GM21381 (cell line): ENCODE measurements around the gene TMCC2.
A peak's percentile ranks its signal among the peaks of the same experiment; 100 is the strongest.
"Not testable (repeated sequence)": the region's sequence is repeated elsewhere in the genome, so short reads cannot be mapped to it uniquely, and the experiment has no call there.

Source experiments
- ATAC-seq: cut with Tn5 transposase; IDR thresholded peaks from one replicate; pipeline ENCODE4 v1.9.1; 2021; ENCODE audit warnings: mild to moderate bottlenecking, moderate library complexity; ENCODE audit not compliant: unreplicated experiment

The TMCC2 gene

DNA sequence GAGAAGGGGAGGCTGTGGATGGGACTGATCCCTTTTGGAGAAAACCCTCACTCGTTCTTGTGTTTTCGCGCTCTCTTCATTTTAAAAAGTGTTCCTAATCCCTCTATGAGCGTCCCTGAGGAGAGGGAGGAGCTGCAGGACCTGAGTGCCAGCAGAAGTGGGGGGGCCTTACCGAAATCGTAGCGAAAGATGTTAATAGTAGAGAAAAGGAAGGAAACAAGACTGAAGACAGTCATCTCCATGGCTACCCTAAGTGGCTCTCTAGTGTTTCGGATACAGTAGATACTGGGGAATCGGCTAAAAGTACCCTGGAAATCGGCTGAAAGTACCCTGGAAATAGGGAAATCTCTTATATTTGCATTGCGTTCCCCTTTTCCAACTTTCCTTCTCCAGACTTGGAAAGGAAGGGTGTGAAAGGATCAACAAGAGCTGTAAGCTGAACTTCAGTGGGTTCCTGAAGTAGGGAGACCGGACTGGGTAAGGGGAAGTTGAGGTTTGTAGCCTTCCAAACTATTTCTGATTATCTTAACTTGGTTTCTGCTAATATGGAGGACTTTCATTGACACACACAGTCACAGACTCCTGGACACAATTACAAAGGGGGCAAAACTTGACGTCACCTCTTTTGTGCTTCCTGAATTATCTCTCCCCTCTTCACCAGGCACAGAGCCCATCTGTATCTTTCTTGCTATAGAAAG lies 15.8 kb upstream of the TMCC2 start:
- peak; percentile 28 for ATAC-seq

GRCh38 chr1:205214756-205215155 lies 13.0 kb upstream of the TMCC2 start:
- ATAC-seq, result no peak

DNA sequence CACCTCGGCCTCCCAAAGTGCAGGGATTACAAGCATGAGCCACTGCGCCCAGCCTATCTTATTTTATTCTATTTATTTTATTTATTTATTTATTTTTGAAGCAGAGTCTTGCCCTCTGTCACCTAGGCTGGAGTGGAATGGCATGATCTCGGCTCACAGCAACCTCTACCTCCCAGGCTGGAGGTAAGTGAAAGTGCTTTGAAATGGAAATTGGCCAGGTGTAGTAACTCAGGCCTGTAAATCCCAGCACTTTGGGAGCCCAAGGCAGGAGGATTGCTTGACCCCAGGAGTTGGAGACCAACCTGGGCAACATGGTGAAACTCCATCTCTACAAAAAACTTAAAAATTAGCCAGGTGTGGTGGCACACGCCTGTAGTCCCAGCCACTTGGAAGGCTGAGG lies 11.2 kb upstream of the TMCC2 start:
- ATAC-seq, result no peak

GRCh38 chr1:205217418-205217817 lies 10.3 kb upstream of the TMCC2 start:
- no peak for ATAC-seq

DNA sequence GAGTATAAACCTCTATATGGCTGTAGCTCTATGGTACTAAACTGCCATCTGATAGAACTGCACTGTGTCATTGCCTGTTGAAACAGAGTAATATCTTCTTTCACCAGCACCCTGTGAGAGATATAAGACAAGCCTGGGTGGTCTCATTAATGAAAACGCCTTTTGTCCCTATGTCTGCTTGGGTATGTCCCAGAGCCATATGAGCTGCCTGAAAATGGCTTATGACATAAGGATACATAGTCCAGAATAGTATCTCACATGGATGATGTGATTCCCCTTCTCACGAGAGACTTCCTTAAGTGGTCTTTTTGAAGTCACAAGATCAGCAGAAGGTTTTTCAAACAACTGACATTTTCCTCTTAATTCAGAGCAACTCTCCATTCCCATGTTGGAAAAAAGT lies 7.3 kb upstream of the TMCC2 start:
- no peak for ATAC-seq

- ATAC-seq, result no peak
Measured at GRCh38 chr1:205224736-205225135, 3.0 kb upstream of the TMCC2 start.

DNA sequence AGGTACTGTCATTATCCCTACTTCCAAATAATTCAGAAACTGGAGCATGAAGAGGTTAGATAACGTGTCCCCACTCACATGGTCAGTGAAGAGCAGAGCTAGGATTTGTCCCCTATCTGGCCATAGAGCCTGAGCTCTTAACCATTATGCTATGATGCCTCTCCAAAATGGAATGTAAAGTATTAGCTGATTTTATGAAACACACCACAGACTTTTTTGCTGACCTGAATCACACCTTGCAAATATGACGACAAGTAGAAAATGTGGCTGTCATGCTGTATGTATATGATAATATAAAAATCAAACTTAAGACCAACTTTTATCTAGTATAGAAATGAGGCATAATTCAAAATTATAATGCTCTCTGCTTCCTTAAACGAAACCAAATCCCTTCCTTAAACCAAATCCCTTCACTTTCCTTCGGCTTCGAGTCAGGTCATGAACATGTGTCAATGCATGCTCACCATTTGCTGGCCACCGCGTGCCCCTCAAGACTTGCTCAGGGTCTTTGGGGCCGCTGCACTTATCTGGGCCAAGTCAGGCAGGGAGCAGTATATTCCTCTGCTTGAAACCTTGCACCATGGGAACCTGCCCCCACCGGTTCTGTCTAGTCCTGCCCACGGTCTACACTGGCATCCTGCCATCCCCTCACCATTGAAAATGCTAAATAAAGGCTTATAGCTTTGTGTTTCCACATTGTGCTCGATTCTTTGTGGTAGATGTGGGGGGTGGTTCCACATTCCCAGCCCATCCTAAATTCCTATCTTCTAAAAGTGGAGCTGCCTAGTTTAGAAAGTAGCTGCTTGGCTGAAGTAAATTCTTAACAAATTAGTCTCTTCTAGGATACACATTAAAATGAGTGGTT lies 1.6 kb upstream of the TMCC2 start:
- no peak for ATAC-seq

DNA sequence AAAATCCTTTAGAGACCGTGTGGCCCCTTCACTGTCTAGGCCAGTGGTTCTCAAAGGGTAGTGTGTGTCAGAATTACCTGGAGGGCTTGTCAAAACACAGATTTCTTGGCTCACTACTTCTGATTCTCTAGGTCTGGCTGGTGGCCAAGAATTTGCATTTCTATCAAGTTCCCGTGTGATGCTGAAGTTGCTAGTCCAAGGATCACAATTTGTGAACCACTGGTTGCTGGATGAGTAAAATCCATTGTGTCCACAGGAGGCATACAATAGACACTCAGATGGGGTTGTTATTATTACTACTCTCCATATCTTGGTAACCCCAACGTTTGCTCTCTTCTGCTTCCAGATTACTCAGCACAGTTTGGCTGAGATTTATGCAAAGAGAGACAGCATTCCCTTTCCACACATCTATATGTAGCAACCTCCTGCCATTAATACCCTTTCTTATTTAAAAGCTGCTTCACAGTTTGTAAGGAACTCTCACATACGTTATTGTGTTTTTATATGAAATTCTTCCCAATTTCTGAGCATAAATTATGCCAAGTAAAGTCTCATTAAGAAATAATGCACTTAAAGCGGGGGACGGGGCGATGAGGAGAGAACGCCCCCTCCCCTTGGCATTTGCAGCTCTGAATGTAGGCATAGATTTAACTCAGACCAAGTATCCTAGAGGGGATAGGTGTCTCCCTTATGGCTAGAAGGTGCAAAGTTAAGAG lies 720 bp upstream of the TMCC2 start:
- no peak for ATAC-seq

GRCh38 chr1:205228093-205228521 lies 361 bp downstream of the TMCC2 start:
- no peak for ATAC-seq

- ATAC-seq, result no peak
Measured at GRCh38 chr1:205229399-205229871, 1.7 kb downstream of the TMCC2 start.

DNA sequence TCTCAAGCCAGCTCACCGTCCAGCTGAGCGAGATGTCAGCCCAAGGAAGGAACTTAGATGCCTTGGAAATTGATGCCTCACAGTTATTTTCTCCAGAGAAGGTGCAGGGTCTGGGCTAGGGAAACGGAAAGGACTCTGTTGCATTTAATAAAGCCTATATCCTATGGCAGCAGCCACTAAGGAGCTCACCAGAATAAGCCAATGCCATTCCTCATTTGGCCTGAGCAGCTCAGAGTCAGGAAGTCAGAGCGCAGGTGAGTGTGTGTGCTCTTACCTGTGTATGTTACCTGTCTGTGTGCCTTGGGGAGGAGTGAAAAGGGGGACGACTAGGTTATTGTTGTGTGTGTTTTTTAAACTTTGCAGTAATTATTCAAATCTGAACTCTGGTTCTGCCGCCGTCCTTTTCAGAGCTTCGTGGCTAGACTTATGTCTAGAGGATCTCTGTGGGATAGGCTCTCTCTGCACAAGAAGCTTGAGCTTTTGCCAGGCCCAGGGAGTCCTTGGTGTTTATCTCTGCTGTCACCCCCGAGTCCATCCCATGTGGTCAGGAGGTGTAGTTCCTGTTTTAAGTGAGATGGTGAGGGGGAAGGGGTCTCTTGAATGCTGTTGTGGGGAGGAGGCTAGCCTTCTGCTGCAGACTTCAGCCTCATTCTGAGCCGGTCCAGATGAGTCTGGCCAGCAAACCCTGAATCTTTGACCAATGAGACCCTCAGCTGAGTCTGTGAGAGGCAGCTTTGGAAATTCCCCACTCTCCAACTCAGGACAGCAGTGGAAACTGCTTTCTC lies 2.4 kb downstream of the TMCC2 start:
- no peak for ATAC-seq

DNA sequence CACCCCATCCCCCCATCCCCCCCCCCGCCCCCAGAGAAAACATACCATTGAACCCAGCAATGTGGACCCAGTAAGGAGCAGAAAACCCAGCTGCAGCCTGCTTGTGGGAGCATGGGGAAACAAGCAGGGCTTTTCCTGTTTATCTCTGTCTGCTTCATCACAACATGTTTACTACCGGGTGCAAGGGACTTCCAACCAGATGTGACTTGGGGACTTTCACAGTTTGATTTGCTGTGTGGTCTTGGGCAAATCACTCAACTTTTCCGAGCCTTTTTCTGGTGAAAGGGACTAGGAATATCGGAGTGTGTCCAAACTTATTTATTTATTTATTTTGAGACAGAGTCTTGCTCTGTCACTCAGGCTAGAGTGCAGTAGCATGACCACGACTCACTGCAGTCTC lies 3.2 kb downstream of the TMCC2 start:
- no peak for ATAC-seq

DNA sequence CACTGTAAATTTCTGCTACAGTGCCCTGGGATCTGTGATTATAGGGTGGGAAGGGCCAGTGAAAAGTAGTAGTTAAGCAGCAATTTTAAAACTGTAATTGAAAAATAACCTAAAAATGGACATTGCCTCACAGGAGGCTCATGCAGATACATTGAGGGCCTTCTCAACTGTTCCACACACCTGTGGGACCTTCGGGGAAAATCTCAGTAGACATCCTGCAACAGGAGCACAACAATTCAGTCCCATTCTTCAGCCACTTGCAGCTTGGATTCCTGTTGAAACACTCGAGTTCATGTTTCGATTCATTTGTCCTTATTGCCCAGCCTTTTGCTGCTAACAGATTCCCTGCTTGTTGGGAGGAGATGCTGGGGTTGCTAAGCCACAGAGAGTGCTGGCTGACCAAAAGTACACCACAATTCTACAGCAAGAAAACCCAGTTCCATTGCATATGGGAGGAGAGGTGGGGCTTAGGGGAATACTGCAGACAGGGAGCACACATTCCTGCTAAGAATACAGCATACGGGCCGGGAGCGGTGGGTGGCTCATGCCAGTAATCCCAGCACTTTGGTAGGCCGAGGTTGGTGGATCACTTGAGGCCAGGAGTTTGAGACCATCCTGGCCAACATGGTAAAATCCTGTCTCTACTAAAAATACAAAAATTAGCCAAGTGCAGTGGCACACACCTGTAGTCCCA lies 4.5 kb downstream of the TMCC2 start:
- ATAC-seq, result no peak

DNA sequence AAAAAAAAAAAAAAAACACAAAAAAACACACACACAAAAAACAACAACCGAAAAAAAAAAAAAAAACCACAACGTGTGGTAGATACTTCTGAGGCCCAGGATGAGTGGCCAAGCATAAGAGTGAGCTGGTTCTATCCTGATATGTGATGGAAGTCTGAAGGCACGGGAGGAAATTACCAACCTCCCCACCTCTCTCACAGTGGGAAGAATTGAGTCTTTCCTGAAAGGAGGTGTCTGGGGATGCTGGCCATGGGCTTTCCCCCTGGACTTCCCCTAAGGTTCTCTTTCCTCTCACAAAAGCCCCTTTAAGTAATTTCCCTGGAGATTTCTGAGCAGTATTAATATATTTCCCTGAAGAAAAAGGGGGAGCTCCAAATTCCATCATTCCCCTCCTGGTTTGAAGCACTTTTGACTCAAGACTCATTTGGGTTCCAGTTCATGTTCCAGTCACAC lies 5.2 kb downstream of the TMCC2 start:
- no peak for ATAC-seq

DNA sequence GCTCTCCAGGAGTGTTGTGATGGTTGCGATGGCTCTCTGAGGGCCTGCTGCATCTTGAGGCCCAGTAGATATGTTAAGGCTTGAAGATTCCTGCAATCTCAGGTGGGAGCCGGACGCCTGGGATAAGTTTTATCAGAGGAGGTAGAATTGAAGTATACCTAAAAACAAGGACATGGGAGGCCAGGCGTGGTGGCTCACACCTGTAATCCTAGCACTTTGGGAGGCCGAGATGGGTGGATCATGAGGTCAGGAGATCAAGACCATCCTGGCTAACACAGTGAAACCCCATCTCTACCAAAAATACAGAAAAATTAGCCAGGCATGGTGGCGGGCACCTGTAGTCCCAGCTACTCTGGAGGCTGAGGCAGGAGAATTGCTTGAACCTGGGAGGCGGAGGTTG lies 6.2 kb downstream of the TMCC2 start:
- not testable (repeated sequence) for ATAC-seq

DNA sequence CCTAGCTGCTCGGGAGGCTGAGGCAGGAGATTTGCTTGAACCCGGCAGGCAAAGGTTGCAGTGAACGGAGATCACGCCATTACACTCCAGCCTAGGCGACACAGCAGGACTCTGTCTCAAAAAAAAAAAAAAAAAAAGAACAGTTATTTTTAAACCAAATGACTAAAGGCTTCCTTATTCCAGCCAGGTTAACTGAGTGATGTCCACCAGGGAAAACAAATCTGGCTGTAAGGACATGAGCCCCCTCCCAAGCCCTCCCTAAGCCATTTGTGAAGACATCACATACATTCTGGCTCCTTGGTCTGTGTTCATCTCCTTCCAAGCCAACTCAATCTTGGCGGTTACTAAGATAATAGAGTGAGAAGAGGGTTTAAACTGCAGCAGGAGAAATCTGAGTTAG lies 8.2 kb downstream of the TMCC2 start:
- ATAC-seq, result no peak

DNA sequence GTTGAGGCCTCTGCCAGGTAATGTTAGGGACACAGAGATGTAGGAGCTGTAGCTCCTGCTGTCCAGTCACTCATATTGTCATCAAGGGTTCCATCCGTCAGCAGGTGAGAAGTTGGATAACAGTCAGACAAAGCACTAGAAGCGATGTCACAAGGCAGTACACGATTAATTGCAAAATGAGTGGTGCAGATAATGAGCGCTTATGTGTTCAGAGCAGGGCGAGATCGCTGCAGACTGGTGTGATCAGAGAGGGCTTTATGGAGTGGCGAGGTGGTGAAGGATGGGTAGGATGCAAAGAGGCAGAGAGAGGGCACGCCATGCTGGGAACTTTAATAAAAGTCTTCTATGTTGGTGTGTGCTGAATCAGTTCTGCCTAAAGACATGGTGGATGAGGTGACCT lies 8.8 kb downstream of the TMCC2 start:
- ATAC-seq, result no peak

DNA sequence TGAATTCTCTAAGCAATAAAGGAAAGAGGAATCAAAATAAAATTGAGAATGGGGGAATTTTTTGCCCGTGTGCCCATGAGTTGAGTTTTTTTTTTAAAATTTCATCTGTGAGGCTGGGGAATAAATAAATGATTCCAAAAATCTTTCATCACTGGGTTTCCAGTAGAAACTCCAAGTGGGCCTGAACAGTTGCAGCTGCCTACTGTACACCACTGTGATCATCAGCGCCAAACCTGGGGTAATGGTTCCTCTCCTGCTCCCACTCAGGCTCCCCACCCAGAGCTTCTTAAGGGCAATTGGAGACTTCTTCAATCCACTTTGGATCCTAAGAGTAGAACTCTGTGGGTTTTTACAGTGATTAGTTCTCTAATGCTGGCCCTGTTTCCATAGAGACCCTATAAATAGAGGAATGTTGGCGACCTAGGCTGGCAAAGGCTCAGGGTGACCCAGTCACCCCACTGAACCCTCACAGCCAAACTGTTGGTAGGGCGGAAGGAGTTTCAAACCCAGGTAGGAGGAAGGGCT lies 9.3 kb downstream of the TMCC2 start:
- no peak for ATAC-seq

- ATAC-seq, result no peak
Measured at GRCh38 chr1:205237526-205238484, 10.1 kb downstream of the TMCC2 start.
